ENCODE measurements around the gene BRWD1.

DNA sequence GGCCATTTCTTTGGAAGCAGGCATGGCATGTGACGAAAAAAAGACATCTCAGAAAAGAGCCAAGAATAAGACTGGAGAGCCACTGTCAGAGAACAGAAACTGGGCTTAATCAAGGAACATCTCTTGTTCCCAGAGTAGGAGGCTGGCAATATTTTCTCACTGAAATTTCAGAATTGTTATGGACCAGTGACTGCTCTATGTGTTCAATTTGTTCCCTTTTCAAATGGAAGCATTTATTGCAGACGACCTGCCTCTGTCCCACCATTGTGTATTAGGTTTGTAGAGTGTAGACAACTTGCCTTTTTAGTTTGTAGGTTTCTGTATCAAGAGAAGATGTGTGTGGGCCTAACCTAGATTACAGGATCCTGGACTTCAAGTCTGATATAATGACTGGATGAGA is 148.9 kb downstream of the BRWD1 start:
- TF ChIP-seq, protein P1, sequence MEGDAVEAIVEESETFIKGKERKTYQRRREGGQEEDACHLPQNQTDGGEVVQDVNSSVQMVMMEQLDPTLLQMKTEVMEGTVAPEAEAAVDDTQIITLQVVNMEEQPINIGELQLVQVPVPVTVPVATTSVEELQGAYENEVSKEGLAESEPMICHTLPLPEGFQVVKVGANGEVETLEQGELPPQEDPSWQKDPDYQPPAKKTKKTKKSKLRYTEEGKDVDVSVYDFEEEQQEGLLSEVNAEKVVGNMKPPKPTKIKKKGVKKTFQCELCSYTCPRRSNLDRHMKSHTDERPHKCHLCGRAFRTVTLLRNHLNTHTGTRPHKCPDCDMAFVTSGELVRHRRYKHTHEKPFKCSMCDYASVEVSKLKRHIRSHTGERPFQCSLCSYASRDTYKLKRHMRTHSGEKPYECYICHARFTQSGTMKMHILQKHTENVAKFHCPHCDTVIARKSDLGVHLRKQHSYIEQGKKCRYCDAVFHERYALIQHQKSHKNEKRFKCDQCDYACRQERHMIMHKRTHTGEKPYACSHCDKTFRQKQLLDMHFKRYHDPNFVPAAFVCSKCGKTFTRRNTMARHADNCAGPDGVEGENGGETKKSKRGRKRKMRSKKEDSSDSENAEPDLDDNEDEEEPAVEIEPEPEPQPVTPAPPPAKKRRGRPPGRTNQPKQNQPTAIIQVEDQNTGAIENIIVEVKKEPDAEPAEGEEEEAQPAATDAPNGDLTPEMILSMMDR (IDR thresholded peaks at IDR 0.05): no peak
- TF ChIP-seq POLR2A (IDR thresholded peaks at IDR 0.05): no peak
